GM18909 (cell line): ENCODE results near the gene SIVA1.

Source experiments
- ATAC-seq: cut with Tn5 transposase; IDR thresholded peaks from one replicate; pipeline ENCODE4 v1.9.1; 2021; ENCODE audit warnings: mild to moderate bottlenecking; ENCODE audit not compliant: unreplicated experiment, poor library complexity

Gene SIVA1

GRCh38 chr14:104734051-104734587 is 18.8 kb upstream of the SIVA1 start:
- ATAC-seq = no peak

GRCh38 chr14:104734601-104734990 is 18.4 kb upstream of the SIVA1 start:
- ATAC-seq = no peak

GRCh38 chr14:104734991-104735779 is 17.8 kb upstream of the SIVA1 start:
- ATAC-seq = no peak

GRCh38 chr14:104735830-104736642 is 16.9 kb upstream of the SIVA1 start:
- no peak for ATAC-seq

- no peak for ATAC-seq
Measured at GRCh38 chr14:104738375-104739019, 14.4 kb upstream of the SIVA1 start.

- no peak for ATAC-seq
Measured at GRCh38 chr14:104739026-104739425, 13.9 kb upstream of the SIVA1 start.

GRCh38 chr14:104739546-104740516 is 13.1 kb upstream of the SIVA1 start:
- ATAC-seq = no peak

- no peak for ATAC-seq
Measured at GRCh38 chr14:104741108-104741802, 11.7 kb upstream of the SIVA1 start.

- ATAC-seq = no peak
Measured at GRCh38 chr14:104741803-104742251, 11.1 kb upstream of the SIVA1 start.

GRCh38 chr14:104742586-104743455 is 10.1 kb upstream of the SIVA1 start:
- no peak for ATAC-seq

- ATAC-seq = no peak
Measured at GRCh38 chr14:104743461-104744380, 9.2 kb upstream of the SIVA1 start.

GRCh38 chr14:104744484-104744883 is 8.5 kb upstream of the SIVA1 start:
- no peak for ATAC-seq

- ATAC-seq = no peak
Measured at GRCh38 chr14:104745431-104745830, 7.5 kb upstream of the SIVA1 start.

GRCh38 chr14:104746071-104746545 is 6.8 kb upstream of the SIVA1 start:
- ATAC-seq = no peak

- no peak for ATAC-seq
Measured at GRCh38 chr14:104746934-104747481, 5.9 kb upstream of the SIVA1 start.

GRCh38 chr14:104747876-104748275 is 5.1 kb upstream of the SIVA1 start:
- ATAC-seq = no peak
